Heart right ventricle (tissue), 16 donors: ENCODE data around the gene GRM7. TPM values are rescaled to one million over a fixed set of nuclear protein-coding genes. Genes with fewer than 3 reads are reported as not detected.

Source experiments
- ATAC-seq, 8 donors: fragments of 200-7000 bp; cut with Tn5 transposase; one replicate each; pipeline ENCODE4 v1.9.1; 2020; ENCODE audit warnings: mild to moderate bottlenecking in 8 of 8, moderate library complexity in 8 of 8, moderate number of reproducible peaks in 1 of 8
- DNase-seq, 2 donors: peaks; one replicate each; pipeline ENCODE4 v3.0.0-alpha.2; 2020
- H3K27ac ChIP-seq, 10 donors: fragments of 200-600 bp; sonication (generic) in 2 of 10; one replicate each; pipeline versions ENCODE4 v1.5.0 to v1.8.0; 2020 to 2022; ENCODE audit warnings: mild to moderate bottlenecking in 3 of 10
- H3K27me3 ChIP-seq, 7 donors: fragments of 200-600 bp; one replicate each; pipeline ENCODE4 v1.8.0; 2021 to 2022; ENCODE audit warnings: mild to moderate bottlenecking in 2 of 7
- H3K36me3 ChIP-seq, 9 donors: fragments of 200-600 bp; sonication (generic) in 1 of 9; one replicate each; pipeline versions ENCODE4 v1.5.0 to v1.8.0; 2020 to 2022; ENCODE audit warnings: mild to moderate bottlenecking in 2 of 9
- H3K4me1 ChIP-seq, 9 donors: fragments of 200-600 bp; sonication (generic) in 1 of 9; one replicate each; pipeline versions ENCODE4 v1.5.0 to v1.8.0; 2020 to 2022; ENCODE audit warnings: mild to moderate bottlenecking in 4 of 9
- H3K4me3 ChIP-seq, 10 donors: fragments of 200-600 bp; sonication (generic) in 2 of 10; one replicate each; pipeline versions ENCODE4 v1.5.0 to v1.8.0; 2020 to 2022; ENCODE audit warnings: mild to moderate bottlenecking in 7 of 10, moderate library complexity in 2 of 10
- H3K9me3 ChIP-seq, 11 donors: fragments of 200-600 bp in 10 of 11; sonication (generic) in 2 of 11; one replicate each; pipeline versions ENCODE4 v1.5.0 to v1.8.0; 2013 to 2022; ENCODE audit warnings: mild to moderate bottlenecking in 2 of 11, control low read depth in 1 of 11, moderate library complexity in 1 of 11
- WGBS, 2 donors: extraction: QIAGEN DNeasy Blood & Tissue Kit; methylation state at CpG; one replicate each; pipeline ENCODE4 v1.1.7; 2013; ENCODE audit warnings: inconsistent platforms in 1 of 2; 5-methylcytosine and 5-hydroxymethylcytosine counted together
- intact Hi-C, 10 donors: fragments of 100-400 bp; cut with DNase I; formaldehyde crosslinking; loops; one replicate each; pipeline versions ENCODE4 v1.11.1 to v1.14.2; 2022
- polyA plus RNA-seq, 2 donors: library from polyadenylated mRNA; stranded (reverse); fragments of 200-250 nt; gene quantifications; one replicate each; pipeline ENCODE4 v1.2.3, GENCODE V29; 2013
- total RNA-seq, 10 donors: library from RNA; stranded (reverse); fragmentation: NEBNext Ultra II Directional in 3 of 10; extraction: Animal tissue kit (Norgen Biotek cat#: 25700) in 3 of 10; gene quantifications; one replicate each; pipeline versions ENCODE4 v1.2.1 to v1.2.4, GENCODE V29; 2021 to 2023
- TF ChIP-seq, protein P1 (sequence below), 9 donors: fragments of 200-600 bp; sonication (generic) in 2 of 9; IDR thresholded peaks; one replicate each; pipeline versions ENCODE4 v1.5.0 to v1.8.0; 2021 to 2022; ENCODE audit warnings: antibody characterized with exemption in 9 of 9, mild to moderate bottlenecking in 5 of 9, moderate library complexity in 1 of 9
- donor health status: Arrhythmogenic right ventricular cardiomyopathy.
- donor health status: ischemic (EF 13 %, LVEDD 7.1; RV severe dilation, severe dysfunction).
- donor health status: healthy with polysubstance abuse.
- donor health status: DM: no; HTN: yes; CAD: no.
- donor health status: DM: no; HTN: no; CAD: no.
- donor health status: ischemic (EF 25% LVEDD 6.9; RV normal size, moderate dysfunction).
- donor health status: ischemic (EF 25% LVEDD 5.7; RV mildly dilated, moderate dysfunction).
- donor health status: healthy.
- donor health status: DM: yes; HTN: yes; CAD: no.
- donor health status: Ischemic cardiomyopathy.
- donor health status: ischemic (EF 35%, LVEDD 5.7; RV mildly dilated, moderate dysfunction).
- donor health status: nonischemic (EF 11% LVEDD 7.7; RV severe dilation, severe dysfunction).
- donor health status: DM: yes; HTN: yes; CAD: no.
- donor health status: PGD.
- donor health status: ischemic (EF 29% LVEDD 5.4; RV normal size, mild dysfunction).
- donor health status: nonischemic (EF 23%, LVEDD 6.1; RV moderate dilation, normal function).

The GRM7 gene
- total and polyA plus RNA-seq, 12 donors, result not detected

DNA sequence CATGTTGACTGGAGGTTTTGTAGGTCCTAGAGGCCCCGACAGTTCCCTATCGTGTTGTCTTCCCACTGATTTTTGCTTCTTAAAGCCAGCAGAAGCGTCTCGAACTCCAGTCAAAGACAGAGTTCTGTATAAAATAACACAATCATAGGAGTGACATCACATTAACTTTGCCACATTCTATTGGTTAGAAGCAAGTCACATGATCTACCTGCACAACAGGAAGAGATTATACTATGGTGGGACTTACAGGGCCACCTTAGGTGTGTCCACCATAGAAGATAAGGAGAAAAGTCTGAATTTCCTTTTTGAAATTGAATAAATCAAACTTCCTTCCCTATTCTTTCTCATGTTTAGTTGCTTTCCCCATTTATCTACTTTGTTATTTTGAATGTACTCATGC lies 365.5 kb downstream of the GRM7 start:
- Histone ChIP-seq H3K4me3 (no peak overlapping the region), H3K36me3 (no peaks in the 10 kb centered on the region), H3K4me1 (no peaks in the 10 kb centered on the region), H3K27ac (no peak overlapping the region), H3K27me3 (no peaks in the 10 kb centered on the region), H3K9me3 (peaks cover 0 to 3% (median 0%) of the 10 kb centered on the region in 11 donors)
- WGBS, 2 donors, result 94 to 97% methylated on average over 4 of the region's 4 CpGs
- DNase-seq, result no peak
- TF ChIP-seq, protein P1, sequence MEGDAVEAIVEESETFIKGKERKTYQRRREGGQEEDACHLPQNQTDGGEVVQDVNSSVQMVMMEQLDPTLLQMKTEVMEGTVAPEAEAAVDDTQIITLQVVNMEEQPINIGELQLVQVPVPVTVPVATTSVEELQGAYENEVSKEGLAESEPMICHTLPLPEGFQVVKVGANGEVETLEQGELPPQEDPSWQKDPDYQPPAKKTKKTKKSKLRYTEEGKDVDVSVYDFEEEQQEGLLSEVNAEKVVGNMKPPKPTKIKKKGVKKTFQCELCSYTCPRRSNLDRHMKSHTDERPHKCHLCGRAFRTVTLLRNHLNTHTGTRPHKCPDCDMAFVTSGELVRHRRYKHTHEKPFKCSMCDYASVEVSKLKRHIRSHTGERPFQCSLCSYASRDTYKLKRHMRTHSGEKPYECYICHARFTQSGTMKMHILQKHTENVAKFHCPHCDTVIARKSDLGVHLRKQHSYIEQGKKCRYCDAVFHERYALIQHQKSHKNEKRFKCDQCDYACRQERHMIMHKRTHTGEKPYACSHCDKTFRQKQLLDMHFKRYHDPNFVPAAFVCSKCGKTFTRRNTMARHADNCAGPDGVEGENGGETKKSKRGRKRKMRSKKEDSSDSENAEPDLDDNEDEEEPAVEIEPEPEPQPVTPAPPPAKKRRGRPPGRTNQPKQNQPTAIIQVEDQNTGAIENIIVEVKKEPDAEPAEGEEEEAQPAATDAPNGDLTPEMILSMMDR (IDR thresholded peaks at IDR 0.05), result no peak
- intact Hi-C loops, result no loop called here
- no peak for ATAC-seq

DNA sequence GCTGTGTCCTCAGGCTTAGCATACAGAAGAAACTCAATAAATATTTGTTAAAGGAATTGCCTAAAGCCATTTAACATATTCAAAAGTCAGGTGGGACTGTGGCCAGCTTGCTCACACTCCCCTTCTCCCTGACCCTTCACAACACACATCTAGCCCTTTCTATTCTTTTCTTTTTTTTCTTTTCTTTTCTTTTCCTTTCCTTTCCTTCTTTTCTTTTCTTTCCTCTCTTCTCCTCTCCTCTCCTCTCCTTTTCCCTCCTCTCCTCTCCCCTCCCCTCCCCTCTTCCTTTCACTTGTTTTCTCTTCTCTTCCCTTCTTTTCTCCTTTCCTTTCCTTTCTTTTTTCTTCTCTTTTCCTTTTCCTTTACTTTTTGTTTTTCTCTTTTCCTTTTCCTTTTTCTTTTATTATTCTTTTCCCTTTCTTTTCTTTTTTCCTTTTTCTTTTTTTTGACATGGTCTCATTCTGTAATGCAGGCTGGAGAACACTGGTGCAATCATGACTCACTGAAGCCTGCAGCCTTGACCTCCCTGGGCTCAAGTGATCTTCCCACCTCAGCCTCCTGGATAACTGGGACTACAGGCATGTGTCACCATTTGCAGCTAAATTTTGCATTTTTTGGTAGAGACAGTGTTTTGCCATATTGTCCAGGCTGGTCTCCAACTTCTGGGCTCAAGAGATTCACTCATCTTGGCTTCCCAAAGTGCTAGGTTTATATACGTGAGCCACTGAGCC lies 377.8 kb downstream of the GRM7 start:
- WGBS, 2 donors, result 45 to 97% methylated on average over 1 of the region's 1 CpG
- no peaks in the 10 kb centered on the region for H3K27me3 ChIP-seq
- H3K27ac ChIP-seq, result no peak overlapping the region
- no peak overlapping the region for H3K4me3 ChIP-seq
- no peaks in the 10 kb centered on the region for H3K36me3 ChIP-seq
- H3K4me1 ChIP-seq, result no peaks in the 10 kb centered on the region
- H3K9me3 ChIP-seq, result peaks cover 0 to 9% (median 0%) of the 10 kb centered on the region in 11 donors
- intact Hi-C loops, result no loop called here
- no peak for DNase-seq
- ATAC-seq, result no peak
- TF ChIP-seq, protein P1 (IDR thresholded peaks at IDR 0.05), result no peak

DNA sequence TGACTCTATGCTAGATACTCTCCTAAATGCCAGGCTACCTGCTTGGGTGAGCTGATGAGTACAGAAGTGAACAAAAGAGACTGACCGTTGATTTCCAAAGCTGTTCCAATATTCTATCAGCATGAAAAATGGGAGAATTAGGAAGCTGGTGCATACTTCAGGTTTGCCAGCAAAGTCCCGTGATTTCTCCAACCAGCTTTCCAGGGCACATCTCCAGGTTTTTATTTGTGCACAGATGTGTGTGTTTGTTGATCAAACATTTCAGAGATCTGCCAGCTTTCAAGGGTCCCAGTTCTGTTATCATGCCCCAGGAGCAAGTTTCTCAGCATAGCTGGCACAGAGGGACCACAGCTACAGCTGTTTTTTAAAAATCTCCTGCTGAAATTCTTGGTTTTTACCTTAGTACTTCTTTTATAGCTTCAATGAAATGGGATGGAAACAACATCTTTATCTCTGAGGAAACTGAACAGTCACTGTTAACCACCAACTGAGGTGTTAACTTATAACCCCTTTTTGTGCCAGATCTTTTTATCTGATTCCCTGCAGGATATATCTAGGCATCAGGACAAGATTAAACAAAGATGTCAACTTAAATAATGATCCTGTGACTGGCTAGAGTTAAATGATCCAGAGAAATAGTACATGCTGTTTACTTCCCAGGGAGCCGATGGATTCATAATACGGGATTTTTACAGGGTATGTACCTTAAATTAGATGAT lies 380.8 kb downstream of the GRM7 start:
- Histone ChIP-seq H3K4me1 (no peaks in the 10 kb centered on the region), H3K36me3 (no peaks in the 10 kb centered on the region), H3K9me3 (peaks cover 0 to 3% (median 0%) of the 10 kb centered on the region in 11 donors), H3K4me3 (no peak overlapping the region), H3K27ac (no peak overlapping the region), H3K27me3 (no peaks in the 10 kb centered on the region)
- DNase-seq, result no peak
- 86 to 89% methylated on average over 4 of the region's 4 CpGs for whole genome bisulfite sequencing, 2 donors
- intact Hi-C loops, result no loop called here
- ATAC-seq, result no peak
- TF ChIP-seq, protein P1 (IDR thresholded peaks at IDR 0.05), result no peak

DNA sequence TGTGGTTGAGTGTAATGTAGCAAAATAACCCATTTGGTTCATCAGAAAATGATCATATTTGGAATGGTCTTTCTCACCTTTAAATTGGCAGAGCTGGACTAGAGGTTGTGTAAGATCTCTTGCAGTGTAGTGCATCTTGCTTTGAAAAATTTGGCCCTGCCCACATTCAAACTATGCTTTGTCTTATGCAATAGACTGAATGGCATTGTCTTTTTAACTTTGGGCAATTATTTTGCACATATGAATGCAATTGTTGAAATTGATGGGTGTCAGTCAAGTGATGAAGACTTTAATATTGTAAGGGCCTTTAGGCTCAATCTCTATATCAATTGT lies 381.4 kb downstream of the GRM7 start:
- DNase-seq, result no peak
- intact Hi-C loops, result no loop called here

More for the DNA sequence above, 381.4 kb downstream of the GRM7 start:
- no peaks in the 10 kb centered on the region for H3K27me3 ChIP-seq
- no peak overlapping the region for H3K27ac ChIP-seq
- H3K9me3 ChIP-seq, result no peaks in the 10 kb centered on the region
- no peak for ATAC-seq
- H3K36me3 ChIP-seq, result no peaks in the 10 kb centered on the region
- H3K4me3 ChIP-seq, result no peak overlapping the region
- TF ChIP-seq, protein P1 (IDR thresholded peaks at IDR 0.05), result no peak
- H3K4me1 ChIP-seq, result no peaks in the 10 kb centered on the region
